Fibroblast of skin of right quadriceps (primary cell): ENCODE measurements around the gene ZFP90.
"Not testable (repeated sequence)": the region's sequence is repeated elsewhere in the genome, so short reads cannot be mapped to it uniquely, and the experiment has no call there.

Experiments used
- DNase-seq: peaks from one replicate; pipeline ENCODE4 v3.0.0-alpha.2; 2013

The ZFP90 gene

DNA sequence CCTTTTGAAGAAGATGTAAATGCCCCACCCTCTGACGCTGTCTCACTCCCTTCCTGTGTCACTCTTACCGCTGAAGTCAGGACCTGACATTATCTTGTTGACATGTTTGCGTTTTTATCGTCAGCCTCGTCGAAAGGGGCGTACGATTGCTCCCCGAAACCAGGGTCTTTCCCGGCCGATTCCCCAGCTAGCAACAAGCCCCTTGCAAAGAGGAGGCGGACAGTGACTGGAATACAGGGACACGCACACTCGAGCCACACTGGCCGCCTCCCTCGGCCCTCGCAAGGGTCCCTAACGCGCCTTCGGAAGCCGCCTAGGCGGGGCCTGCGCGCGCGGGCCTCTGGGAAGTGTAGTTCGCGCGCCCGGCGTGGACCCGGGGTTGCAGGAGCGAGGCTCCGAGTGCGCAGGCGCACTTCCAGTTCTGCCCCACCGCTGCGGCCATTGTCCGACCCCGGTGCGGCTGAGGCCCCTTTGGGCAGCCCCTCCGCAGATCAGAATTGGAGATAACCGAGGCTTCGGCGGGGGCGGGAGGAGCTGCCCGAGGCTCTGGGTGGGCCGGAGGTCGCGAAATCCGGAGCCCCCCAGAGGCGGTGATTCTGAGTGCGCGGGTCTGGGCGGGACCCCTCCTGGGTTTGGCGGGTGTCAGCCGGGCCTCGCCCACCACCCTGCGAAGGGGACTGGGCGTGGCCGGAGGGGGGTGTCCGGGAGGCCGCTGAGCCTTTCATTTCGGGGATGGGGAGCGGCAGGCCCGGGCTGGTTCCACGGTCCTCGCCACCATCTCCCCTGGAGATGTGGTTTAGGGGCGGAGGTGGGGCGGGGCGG lies at the start of gene ZFP90:
TSS of gene ZFP90 (plus strand) at position 412 of the 822 bp plus-strand sequence. CDS start 502 bp downstream, outside the sequence.
- DNase-seq: peak; percentile 84

GRCh38 chr16:68490358-68490757 lies 48.7 kb upstream of the ZFP90 start:
- DNase-seq: no peak

- peak; percentile 7 for DNase-seq
These were observed 48.1 kb upstream of the ZFP90 start for GRCh38 chr16:68490829-68491575.

GRCh38 chr16:68491576-68491950 lies 47.5 kb upstream of the ZFP90 start:
- DNase-seq: no peak

DNA sequence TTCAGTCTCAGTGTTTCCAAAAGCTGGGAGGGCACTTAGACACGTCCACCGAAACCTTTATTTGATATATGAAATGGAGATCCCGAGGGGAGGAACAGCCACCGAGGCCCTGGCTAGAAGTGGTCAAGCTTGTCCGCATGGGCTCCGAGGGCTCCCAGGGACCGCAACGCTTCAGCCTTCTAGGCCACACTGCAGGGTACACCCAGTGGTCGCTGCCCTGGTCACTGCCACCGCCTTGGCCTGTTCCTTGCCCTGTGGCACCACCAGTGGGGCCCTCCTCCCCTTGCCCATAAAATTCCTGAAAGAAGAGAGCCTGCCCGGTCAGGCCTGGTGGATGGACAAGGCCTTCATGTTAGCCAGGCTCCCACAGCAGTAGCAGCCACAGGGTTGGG lies 46.9 kb upstream of the ZFP90 start:
- DNase-seq: no peak

GRCh38 chr16:68492543-68493411 lies 46.3 kb upstream of the ZFP90 start:
- no peak for DNase-seq

DNA sequence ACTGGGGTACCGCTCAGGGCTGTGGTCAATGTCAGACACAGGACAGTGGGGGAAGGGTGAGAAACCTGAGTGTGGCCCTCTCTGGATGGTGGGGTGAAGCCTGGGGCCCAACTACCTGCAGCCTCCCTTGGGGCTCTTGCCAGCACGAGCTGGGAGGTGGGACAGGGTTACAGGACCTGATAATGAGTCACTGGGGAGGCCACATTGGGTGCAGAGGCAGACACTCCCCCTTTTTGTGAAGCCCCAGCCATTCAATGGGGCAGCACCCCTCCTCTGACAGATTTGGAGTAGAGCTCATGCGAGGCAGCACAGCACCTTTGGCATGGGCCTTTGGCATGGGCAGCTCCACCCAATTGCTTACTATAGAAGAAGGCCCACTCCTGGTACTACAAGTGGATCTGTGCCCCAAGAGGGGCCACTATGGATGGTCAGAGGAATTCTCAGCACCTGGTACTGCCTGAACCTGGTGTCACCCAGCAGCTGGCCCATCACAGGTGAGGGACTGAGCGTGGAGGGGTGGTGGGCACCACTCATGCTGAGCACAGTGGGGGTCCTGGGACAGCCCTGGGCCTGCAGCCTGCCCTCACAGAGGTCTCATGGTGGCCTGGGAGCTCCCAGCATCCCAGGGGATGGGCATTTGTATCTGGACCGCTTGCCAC lies 45.5 kb upstream of the ZFP90 start:
- DNase-seq: no peak

DNA sequence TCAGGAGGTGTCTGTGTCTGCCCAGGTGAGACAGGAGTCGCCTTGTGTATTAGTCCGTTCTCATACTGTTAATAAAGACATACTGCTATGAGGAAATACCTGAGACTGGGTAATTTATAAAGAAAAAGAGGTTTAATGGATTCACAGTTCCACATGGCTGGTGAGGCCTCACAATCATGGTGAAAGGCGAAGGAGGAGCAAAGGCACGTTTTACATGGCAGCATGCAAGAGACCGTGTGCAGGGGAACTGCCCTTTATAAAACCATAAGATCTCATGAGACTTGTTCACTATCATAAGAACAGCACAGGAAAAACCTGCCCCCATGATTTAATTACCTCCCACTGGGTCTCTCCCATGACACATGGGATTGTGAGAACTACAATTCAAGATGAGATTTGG lies 44.8 kb upstream of the ZFP90 start:
- not testable (repeated sequence) for DNase-seq

GRCh38 chr16:68496689-68497088 lies 42.4 kb upstream of the ZFP90 start:
- no peak for DNase-seq

DNA sequence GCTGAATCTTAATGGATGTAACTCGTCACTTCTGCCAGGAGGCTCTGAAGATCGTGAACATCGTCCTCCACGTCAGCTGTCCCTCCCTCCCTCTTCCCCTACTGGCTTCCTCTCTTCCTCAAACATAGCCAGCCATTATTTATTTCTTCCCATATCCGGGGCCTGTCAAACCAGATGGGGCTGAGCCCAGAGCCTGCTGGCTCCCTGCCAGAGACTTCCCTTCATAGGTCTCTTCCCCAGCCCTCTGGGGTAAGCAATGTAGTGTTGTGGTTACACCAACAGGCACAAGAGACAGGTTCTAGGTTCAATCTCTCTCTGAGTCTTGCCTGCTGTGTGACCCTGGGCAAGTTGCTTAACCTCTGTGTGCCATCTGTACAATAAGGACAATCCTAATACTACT lies 40.1 kb upstream of the ZFP90 start:
- no peak for DNase-seq

DNA sequence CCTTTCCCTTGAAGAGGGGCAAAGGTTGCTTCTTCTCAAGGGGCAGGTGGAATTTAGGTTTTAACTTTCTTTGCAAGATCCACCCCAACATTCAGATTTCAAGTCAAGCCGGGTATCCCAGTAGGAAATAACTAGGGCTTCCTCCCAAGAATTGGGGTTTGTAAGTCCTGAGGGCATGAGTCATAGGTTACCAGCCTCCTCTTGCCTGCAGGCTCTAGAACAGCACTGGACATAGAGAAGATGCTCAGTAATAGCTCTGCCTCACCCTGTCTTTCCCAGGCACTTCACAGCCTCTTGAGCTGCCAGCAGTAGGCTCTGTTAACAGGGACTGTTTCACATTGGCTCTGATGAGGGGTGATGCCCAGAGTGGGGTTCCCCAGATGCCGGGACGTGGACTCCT lies 35.8 kb upstream of the ZFP90 start:
- DNase-seq: no peak

DNA sequence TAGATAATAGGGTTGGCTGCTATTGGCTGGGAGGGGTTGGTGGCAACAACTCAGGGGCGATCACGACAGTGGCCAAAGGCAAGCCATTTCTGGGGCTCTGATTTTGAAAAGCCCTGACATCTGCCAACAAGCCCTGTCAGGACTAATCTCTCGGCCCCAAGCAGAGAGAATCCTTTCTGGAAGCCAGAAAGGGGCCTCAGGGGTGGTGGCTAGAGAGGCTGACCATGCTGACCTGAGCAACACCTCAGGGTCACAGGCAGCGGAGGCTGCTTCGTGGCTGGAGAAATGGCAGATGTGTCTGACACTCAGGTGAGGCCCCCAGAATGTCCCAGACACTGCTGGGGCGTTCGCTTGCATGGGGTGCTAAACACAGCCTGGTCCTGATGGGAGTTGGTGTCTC lies 35.0 kb upstream of the ZFP90 start:
- DNase-seq: no peak

- no peak for DNase-seq
These were observed 32.6 kb upstream of the ZFP90 start for GRCh38 chr16:68506331-68507053.

DNA sequence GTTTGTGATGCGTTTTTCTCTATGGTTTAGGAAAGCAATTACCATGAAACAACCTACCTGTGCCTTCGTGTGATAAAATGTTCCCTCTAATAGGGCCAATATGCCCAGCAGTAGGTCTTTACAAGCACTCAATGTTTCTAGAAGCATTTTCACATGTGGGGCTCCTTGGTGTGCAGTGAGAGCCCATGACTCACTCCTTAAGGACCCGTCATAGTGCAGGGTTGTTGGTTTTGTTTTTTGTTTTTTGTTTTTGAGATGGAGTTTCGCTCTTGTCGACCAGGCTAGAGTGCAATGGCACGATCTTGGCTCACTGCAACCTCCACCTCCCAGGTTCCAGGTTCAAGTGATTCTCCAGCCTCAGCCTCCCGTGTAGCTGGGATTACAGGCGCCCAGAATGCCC lies 31.1 kb upstream of the ZFP90 start:
- DNase-seq: no peak

GRCh38 chr16:68508641-68509240 lies 30.4 kb upstream of the ZFP90 start:
- DNase-seq: no peak

GRCh38 chr16:68509381-68509780 lies 29.7 kb upstream of the ZFP90 start:
- DNase-seq: no peak

DNA sequence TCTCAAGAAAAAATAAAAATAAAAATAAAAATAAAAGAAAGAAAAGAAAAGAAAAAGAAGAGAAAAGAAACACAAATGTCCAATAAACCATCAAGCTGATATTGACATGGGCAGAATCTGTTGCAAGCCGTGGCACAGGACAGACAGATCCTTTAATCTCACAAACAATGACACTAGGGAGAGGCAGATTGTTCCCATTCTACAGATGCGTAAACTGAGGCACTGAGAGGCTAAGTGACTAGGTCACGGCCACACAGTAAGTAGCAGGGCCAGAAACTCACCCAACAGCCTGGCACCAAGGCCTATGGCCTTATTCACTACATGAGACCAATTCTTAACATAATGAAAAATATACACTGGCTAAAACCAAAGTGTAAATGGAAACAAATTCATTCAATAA lies 28.3 kb upstream of the ZFP90 start:
- no peak for DNase-seq

DNA sequence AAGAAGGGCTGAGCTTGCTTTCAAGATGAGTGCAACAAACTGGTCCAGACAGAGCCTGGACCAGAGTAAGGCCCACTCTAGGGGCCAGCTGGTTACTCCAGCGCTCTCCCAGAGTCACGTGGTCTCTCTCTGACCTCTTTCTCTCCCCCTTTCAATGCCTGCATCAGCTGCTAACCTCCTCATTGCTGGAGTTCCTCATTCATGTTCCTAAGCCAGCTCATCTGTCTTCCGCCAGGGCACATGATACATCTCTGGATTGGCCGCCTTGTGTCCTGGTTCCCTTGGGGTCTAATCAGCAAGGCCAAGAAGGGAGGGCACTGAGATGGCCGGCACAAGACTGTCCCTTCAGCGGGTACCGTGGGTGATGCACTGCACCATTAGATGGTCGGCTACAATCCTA lies 26.9 kb upstream of the ZFP90 start:
- DNase-seq: no peak

DNA sequence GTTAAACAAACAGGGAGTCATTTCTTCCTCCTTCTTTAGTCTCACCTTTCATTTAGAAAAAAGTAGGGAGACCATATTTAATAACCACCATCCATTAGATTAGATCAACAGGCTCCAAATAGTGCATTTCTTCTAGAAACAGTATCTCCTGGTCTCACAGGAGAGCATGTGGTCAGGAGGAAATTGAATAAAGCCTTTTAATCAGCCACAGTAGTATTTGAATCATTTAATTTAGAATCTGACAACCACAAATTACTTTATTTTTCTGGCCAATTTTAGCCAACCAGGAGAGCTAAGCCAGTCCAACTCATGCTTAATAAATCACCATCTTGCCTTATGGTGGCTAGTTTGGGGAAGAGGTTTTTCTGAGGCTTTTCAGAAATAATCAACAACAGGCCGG lies 26.3 kb upstream of the ZFP90 start:
- DNase-seq: no peak

- no peak for DNase-seq
These were observed 24.6 kb upstream of the ZFP90 start for GRCh38 chr16:68514511-68514910.

GRCh38 chr16:68517606-68518166 lies 21.4 kb upstream of the ZFP90 start:
- DNase-seq: no peak
